Measurements from ENCODE around the gene SLC28A3.

Gene SLC28A3

GRCh38 chr9:84339503-84339902 lies 1.1 kb downstream of the SLC28A3 start:
- no peak for DNase-seq (ENCODE audit: low spot score)

GRCh38 chr9:84338792-84339191 lies 1.8 kb downstream of the SLC28A3 start:
- no peak for DNase-seq (ENCODE audit: low spot score)

DNA sequence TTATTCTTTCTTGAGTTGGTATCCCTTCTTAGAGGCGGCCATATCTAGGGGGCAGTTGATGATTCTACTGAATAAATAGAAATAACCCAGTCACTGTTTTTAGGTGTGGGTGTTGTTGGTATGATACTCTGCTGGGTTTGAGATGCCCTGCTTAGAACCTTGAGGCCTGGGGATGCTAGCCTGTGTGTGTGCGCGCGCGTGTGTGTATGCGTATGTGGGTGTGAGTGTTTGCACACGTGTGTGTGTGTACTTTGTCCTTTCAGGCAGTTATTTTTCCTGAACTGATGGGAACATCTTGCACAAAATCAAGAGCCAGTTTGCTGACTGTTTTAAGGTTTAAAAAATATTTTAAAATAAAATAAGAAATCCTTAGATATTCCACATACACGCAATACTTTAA lies 3.3 kb downstream of the SLC28A3 start:
- no peak for DNase-seq (ENCODE audit: low spot score)

DNA sequence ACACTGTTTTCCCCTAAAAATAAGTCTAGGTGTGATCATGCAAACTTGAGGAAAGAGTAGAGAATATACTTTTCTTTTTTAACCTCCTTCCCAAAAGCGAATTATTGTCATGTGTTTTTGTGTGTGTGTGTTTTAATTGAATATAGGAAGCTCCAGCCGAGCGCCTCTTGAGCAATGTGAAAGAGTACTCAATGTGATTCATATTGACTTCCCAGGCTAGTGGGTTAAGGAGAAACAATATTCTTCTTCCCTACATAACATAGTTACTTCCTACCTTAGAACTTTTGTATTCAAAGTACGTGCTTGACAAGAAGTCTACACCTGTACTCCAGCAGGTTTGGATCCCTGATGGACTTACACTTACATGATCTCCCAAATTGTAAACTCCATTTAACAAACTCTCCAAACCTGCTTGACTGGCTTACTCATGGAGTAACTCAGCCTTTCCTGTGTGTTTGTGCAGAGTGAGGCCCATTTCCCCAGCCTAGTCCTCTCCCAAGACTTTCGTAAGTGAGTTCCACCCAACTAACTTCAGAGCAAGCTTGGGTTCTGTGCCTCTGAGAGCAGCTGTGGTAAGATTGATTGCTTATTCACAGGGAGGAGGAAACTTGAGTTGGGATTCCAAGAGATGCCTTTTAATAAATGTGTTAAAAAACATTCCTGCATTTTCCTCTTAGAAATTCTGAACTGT lies 9.3 kb downstream of the SLC28A3 start:
- DNase-seq (ENCODE audit: low spot score) = no peak

DNA sequence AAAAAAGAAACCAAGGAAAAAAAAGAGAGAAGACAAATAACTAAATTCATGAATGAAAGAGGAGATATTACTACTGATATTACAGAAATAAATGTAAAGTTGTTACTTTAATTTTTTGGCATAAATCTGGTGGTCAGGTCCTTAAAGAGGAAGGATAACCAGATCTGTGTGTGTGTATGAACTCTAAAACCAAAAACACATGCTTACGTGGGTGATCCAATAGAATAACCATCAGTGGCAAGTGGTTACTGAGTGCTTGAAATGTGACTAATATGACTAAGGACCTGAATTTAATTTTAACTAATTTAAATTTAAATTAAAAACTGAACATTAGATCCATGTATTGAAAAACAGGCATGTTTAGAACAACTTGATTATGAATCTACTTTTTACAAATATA lies 10.3 kb downstream of the SLC28A3 start:
- no peak for DNase-seq (ENCODE audit: low spot score)

DNA sequence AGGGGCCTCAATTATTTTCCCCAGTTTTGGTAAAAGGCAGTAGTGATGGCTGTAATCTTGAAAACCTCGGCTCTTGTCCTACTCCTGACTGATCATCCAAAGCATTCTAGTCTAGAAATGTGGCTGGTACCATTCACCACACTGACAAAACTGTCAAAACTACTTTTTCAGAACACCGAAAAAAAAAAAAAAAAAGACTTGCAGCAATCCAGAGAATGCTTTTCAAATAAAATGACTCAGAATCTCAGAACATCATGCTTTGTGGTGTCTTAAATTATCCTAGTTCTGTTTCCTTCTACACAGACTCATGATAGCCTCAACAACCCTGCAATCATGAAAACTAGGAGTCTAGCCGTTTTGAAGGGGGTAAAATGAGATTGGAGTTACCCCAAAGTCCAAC lies 13.4 kb downstream of the SLC28A3 start:
- DNase-seq (ENCODE audit: low spot score) = no peak

DNA sequence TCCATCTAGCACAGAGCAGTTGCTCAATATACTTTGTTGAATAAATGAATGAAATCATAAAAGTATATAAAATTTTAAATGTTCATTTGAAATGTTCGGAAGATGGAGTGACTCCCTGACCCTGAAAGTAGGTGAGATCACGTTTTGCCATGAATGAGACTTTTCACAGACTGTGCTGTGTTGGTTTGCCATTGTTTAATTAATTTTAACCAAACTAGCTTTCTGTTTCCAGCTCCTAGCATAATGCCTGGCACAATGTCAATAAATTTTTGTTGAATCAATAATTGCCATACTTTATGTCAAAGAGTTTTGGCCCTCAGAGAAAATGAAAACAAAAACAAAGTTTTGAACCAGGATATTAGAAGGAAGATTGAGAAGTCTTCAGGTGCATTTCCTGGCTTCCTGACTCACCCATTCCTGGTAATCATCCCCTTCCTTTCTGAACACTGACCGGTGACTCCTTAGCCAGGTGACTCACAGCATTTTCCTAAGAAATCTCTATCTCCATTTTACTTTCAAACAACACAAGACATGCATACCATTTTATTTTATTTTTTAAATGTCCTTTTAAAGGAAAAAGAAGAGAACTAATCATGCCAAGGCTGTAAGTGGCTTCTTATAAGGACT lies 15.1 kb downstream of the SLC28A3 start:
- no peak for DNase-seq (ENCODE audit: low spot score)

DNA sequence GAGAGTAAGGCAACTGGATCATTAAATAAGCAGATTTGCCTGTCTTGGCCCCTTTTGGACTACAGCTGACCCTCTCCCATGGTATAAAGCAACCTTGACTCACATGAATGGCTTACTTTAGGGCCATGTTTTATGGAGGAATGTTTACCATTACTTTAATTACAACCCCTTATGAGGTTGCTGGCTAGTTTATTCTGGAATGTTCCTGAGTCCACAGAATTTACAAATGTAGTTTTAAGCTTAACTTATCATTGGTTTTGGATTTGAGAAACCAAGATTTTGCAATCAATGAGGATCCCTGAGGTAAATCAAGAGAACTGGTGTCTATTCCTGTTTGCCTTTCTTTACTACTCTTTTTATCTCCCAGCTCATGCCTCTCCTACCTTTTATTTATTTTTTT lies 15.7 kb downstream of the SLC28A3 start:
- no peak for DNase-seq (ENCODE audit: low spot score)

DNA sequence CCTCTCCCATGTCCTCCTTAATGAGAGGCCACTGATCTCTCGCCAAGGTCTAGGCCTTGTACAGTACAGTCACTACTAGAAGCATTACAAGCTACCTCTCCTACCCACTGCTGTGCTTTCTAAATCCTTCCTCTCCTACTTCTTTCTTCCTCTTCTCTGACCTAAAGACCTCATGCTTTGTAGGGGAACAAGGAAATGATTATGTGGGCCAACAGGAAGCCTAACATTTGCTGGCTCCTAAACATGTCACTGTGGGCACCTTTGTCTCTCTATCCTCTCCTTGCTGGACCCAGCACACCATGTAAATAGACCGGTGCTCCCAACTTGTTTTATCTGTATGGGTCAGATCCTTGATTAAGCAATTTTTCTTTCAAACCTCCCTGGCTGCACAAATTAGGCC lies 16.7 kb downstream of the SLC28A3 start:
- DNase-seq (ENCODE audit: low spot score) = no peak

DNA sequence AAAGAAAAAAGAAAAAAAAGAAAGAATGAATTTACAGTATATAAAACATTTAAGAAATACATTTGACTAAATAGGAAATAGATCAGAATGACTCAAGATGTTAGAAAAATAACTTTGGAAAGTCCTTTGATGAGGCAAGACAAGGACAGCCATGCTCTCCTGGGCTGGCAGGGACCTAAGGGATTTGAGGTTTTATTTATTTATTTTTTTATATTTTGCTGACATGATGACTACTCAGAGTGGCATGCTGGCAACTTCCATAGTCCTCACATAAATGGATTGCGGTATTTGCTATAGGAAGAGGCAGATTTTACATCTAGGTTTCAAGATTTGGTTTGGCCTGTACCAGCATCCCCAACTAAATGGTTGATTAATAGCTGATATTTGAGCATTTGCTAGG lies 17.7 kb downstream of the SLC28A3 start:
- no peak for DNase-seq (ENCODE audit: low spot score)

- no peak for DNase-seq (ENCODE audit: low spot score)
Measured at GRCh38 chr9:84320231-84320630, 20.3 kb downstream of the SLC28A3 start.

DNA sequence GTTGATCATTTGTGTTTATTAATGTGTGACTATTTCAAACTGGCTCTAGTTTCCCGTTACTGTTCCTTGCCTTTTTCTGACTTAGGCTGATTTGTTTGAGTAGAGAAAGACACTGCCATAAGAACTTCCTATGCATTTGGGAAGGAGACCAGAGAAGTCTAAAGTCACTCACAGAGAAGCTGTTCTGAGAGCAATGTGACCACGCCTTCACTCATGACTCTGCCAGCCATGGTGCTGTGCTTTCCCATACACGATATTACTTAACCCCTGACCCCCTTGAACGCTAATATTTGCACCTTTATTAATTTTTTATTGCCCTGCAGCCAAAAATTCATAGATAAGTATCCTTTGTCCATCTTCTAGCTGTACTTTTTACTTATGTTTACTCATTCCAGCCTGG lies 20.9 kb downstream of the SLC28A3 start:
- DNase-seq (ENCODE audit: low spot score) = no peak

GRCh38 chr9:84318981-84319380 lies 21.6 kb downstream of the SLC28A3 start:
- no peak for DNase-seq (ENCODE audit: low spot score)

DNA sequence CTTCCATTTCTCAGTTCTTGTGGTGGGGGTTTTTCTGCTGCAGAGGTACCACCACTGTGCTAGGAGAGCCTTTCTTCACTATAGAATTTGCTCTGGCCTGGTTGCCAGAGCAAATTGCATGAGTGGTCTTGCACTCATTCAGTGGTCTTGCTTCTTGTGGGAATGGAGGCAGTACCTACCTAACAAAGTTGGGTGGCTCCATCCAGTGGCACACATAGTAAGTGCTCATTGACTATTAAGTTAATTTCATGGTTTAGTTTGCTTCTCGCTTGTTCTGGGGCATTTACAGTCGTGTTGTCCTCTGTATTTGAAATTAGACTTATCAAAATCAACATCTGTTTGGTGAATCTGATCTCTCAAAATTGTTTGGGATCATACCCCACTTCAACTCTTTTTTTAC lies 23.0 kb downstream of the SLC28A3 start:
- DNase-seq (ENCODE audit: low spot score) = no peak

DNA sequence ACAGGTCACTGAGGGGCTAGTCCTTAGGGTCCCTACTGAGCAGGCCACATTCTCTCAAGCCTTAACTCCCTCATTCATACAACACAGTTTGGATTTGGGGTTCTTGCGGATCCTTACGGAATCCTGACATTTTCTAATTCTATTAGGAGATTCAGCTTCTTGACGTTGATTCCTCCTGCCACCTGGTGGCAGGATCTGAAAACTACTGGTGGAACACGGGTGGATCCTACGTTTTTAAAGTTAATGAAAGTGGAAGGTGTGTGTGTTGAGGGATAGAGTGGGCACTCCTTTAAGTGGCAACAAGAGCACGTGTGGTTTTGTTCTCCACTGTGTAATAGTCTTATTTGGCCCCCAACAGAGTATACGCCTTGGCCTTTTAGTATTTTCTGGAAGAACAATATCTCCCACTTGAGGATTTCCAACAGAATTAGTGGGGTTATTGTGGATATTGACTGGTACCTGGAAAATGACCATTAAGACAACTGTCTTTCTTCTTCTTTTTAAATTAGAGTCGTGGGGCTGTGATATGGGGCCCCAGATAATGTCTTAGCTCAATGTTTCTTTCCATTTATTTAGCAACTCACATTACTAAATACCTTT lies 25.2 kb downstream of the SLC28A3 start:
- peak; percentile 38 for DNase-seq (ENCODE audit: low spot score)

GRCh38 chr9:84314306-84314705 lies 26.3 kb downstream of the SLC28A3 start:
- no peak for DNase-seq (ENCODE audit: low spot score)

DNA sequence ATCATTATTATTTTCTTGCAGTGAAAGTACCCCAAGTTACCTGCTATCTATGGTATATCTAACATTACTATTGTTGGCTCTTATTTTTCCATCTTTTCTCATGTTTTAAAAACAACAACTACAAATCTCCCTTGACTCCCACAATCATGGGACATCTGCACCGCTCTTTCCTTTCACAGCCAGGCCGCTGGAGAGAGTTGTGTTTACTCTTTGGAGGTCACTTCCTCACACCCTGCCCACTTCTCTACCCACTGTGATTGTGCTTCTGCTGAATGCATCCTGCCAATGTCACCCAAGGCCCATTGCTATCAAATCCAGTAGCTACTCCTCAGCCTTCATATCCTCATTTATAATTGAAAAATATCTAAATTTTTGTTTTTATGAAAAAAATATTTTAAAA lies 29.7 kb downstream of the SLC28A3 start:
- DNase-seq (ENCODE audit: low spot score) = no peak

DNA sequence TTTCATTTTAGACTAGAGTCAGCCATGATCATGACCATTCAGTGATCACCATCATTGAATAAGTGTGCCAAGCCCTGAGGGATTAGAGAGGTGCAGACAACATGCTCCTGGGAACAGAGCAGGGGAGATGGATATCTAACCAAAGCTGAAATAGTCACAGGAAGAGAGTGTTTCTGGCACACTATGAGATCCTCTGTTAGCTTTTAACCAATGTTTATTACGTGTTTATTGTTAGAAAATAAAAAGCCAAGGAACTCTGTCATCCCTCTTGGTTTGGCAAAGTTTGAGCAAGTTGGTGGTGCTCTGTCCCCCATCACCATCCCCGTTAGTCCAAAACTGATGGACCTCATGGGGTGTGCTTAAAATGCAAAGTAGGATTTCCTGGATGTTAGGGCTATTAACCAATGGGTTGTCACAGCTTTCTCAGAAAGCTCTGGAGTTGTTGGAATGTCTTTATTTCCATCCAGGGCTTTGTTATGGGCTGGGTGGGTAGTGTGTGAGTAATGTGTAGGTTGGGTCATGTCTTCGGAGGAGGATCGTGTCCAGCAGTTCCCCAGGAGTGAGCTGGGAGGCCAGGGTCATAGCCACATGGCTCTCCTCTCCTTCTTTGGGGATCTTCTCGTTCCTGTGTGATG lies 34.9 kb downstream of the SLC28A3 start:
- no peak for DNase-seq (ENCODE audit: low spot score)

DNA sequence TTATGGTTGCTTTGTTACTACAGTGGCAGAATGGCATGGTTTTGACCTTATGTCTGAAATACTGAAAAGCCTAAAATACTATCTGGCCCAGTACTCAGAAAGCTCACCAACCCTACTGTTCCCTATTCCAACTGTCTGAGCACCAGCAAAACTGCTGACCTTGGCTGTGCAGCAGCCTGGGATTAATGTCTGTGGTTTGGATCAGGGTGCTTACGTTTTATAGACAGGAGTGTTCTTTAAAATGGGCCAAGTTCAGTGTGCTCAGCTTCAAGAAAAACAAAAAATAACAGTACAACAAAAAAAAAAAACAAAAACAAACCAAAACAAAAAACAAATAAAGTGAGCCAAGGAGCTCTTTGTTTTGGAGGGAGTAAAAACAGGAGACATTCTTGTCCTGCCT lies 36.4 kb downstream of the SLC28A3 start:
- peak; percentile 42 for DNase-seq (ENCODE audit: low spot score)

DNA sequence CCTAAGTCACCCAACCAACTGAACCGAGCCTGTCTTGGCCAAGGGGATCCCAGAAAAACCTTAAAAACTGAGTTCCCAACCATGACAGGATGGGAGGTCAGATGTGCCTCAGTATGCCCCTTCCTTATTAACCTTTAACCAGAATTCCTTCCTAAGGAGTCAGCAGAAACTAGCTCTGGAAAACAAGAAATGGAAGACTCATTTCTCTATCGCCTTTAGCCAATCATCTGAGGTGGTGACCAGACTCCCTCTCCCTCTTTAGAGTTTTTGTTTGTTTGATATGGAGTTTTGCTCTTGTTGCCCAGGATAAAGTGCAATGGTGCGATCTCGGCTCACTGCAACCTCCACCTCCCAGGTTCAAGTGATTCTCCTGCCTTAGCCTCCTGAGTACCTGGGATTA lies 37.5 kb downstream of the SLC28A3 start:
- no peak for DNase-seq (ENCODE audit: low spot score)

DNA sequence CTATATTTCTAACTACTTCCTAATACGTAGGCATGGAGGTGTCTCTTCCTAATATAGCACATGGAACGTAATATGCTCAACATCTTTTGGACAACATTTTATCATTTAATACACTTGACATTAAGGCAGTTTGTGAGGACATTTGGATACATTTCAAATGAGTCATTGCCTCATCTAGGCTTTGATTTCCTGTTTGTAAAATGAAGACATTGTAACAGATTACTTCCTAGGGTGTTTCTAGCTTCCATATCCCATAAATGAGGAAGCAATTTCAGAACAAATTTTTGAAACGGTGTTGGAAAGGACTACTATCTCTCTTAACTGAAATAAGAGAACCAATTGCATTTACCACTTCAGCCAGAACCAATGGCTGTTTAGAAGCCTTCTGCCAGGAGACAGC lies 38.7 kb downstream of the SLC28A3 start:
- DNase-seq (ENCODE audit: low spot score) = no peak

DNA sequence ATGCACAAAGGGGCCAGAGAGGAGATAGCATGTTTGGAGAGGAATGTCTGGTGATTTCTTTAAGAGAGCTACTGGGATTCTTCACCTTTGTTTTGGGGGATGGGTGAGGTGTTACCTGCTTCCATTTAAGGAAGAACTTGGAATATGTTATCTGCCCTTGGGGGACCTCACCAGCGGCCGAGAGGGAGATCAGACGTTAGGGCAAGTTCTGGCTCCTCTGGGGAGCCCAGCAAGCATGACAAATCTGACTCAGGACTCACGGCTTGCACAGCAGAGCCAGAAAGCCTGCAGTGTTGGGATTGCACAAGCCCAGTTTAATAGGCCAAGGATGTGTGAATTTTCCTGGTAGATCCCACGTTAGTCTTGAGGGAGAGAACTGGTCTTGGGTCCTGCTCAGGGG lies 40.3 kb downstream of the SLC28A3 start:
- no peak for DNase-seq (ENCODE audit: low spot score)

DNA sequence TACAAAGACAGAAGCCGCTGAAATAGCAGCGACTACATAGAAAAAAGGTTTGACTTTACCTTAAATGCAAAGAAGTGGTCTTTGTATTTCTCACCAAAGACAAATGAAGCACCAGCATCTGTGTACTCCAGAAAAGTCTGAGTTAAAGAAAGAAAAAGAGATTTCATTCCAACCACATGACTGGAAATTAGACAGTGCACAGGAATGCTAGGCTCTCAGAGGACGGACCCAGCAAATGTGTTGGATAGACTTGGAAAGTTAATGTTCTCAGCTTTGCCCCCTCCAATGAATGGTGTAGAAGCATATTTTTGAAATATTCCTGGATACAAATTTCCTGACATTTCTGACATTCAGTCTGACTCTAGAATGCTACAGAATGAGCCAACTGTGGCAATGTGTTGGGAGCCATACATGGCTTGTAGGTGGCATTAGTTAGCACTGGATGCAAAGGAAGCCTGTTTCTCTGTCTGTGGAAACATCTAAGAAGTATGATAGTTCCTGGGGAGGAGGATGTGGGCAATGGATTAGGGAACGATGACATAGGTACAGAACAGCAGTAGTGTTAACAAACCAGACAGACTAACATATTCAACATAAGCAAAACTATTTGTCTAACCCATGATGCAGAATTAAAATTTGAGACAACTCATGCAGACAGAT lies 43.3 kb downstream of the SLC28A3 start:
- DNase-seq (ENCODE audit: low spot score) = no peak

All from globus pallidus (tissue), 1 donor.